ENCODE data around the gene WAC. TPM values are rescaled to one million over a fixed set of nuclear protein-coding genes. Genes with fewer than 3 reads are reported as not detected.

WAC gene
- total and polyA plus RNA-seq, 9 of the 15 experiments (the other 6 are each of a cell fraction or from before 2014, with no cell fraction given): 24.8 to 123 (median 78.2) TPM

GRCh38 chr10:28533571-28534304, 820 bp downstream of the WAC start (continued):
- TF ChIP-seq ZNF655 (CRISPR knock-in tag; IDR thresholded peaks at IDR 0.05) (no peak), ZNF277 (CRISPR knock-in tag; IDR thresholded peaks at IDR 0.05; ENCODE audit: borderline replicate concordance) (no peak), ZNF140 (CRISPR knock-in tag; IDR thresholded peaks at IDR 0.05) (no peak), KAT7 (CRISPR knock-in tag; IDR thresholded peaks at IDR 0.05; ENCODE audit: borderline replicate concordance) (peak; percentile 53; the same call in 1 of the 2 replicates), PYGO2 (tag; IDR thresholded peaks at IDR 0.05) (no peak), CBX1 (IDR thresholded peaks at IDR 0.05; ENCODE audit: low read depth) (no peak), KAT2B (IDR thresholded peaks at IDR 0.05; ENCODE audit: low read depth, low read length) (no peak), SREBF1 (IDR thresholded peaks at IDR 0.05; ENCODE audit: borderline replicate concordance, low read depth, low read length) (no peak), ETV5 (CRISPR knock-in tag; IDR thresholded peaks at IDR 0.05; ENCODE audit: low read depth) (peak; percentile 37; the same call in 1 of the 2 replicates), CCAR2 (IDR thresholded peaks at IDR 0.05; ENCODE audit: low read depth, low read length) (no peak), KDM1A (IDR thresholded peaks at IDR 0.05) (no peak), SFPQ (IDR thresholded peaks at IDR 0.05; ENCODE audit: low read depth, low read length) (no peak), SMC3 (conservative IDR thresholded peaks at IDR 0.05; ENCODE audit: insufficient read depth, low read depth, low read length) (no peak), NFATC3 (IDR thresholded peaks at IDR 0.05) (no peak), ZNF224 (CRISPR knock-in tag; IDR thresholded peaks at IDR 0.05) (no peak), NFRKB (IDR thresholded peaks at IDR 0.05; ENCODE audit: low read depth) (peak; percentile 87), ZNF778 (CRISPR knock-in tag; IDR thresholded peaks at IDR 0.05) (no peak), TEAD4 (IDR thresholded peaks at IDR 0.05; ENCODE audit: low read length) (0 out of 2 replicates have a peak, but pooled peaks have one; percentile 7), TEAD4 (CRISPR knock-in tag; IDR thresholded peaks at IDR 0.05; ENCODE audit: borderline replicate concordance) (no peak), GABPB2 (CRISPR knock-in tag; conservative IDR thresholded peaks at IDR 0.05) (no peak), NBN (IDR thresholded peaks at IDR 0.05; ENCODE audit: low read depth) (no peak), HDAC1 (IDR thresholded peaks at IDR 0.05) (no peak), TBP (optimal IDR thresholded peaks at IDR 0.05; ENCODE audit: low read depth, low read length) (no peak), RAD21 (CRISPR knock-in tag; conservative IDR thresholded peaks at IDR 0.05 in 1 of 2, IDR thresholded peaks at IDR 0.05 in 1 of 2) (no peak)
- TF ChIP-seq, protein P1, sequence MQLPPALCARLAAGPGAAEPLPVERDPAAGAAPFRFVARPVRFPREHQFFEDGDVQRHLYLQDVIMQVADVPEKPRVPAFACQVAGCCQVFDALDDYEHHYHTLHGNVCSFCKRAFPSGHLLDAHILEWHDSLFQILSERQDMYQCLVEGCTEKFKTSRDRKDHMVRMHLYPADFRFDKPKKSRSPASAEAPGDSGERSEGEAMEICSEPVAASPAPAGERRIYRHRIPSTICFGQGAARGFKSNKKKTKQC (CRISPR knock-in tag; IDR thresholded peaks at IDR 0.05): peak; percentile 91

Data from K562 (cell line).